ENCODE results near the gene WNT2.

The WNT2 gene

GRCh38 chr7:117322741-117323304 lies at the start of gene WNT2:
Gene WNT2, minus strand, starts transcription at chr7:117323058. Its CDS starts 69 bp downstream, at chr7:117322989.
- peaks cover 75% of the 10 kb centered on the region for H3K27me3 ChIP-seq (ENCODE audit: insufficient read depth, poor library complexity, severe bottlenecking)
- H3K4me3 ChIP-seq (ENCODE audit: severe bottlenecking) = peak within 1 kb of the TSS; percentile 15
- DNase-seq (ENCODE audit: low spot score) = no peak
- no peaks in the 10 kb centered on the region for H3K36me3 ChIP-seq (ENCODE audit: low read depth)
- no peaks in the 10 kb centered on the region for H3K4me1 ChIP-seq (ENCODE audit: insufficient read depth, poor library complexity, severe bottlenecking)
- ATAC-seq (ENCODE audit: low read depth) = no peak
- TF ChIP-seq CTCF (IDR thresholded peaks at IDR 0.05; ENCODE audit: poor library complexity, severe bottlenecking) = no peak
- no peak within 1 kb of the TSS for H3K27ac ChIP-seq (ENCODE audit: poor library complexity, severe bottlenecking)
- H3K9me3 ChIP-seq (ENCODE audit: severe bottlenecking) = no peaks in the 10 kb centered on the region

GRCh38 chr7:117372073-117372472 lies 49.2 kb upstream of the WNT2 start:
- ATAC-seq (ENCODE audit: low read depth) (no peak), DNase-seq (ENCODE audit: low spot score) (no peak)
- no peaks in the 10 kb centered on the region for H3K4me1 ChIP-seq (ENCODE audit: insufficient read depth, poor library complexity, severe bottlenecking)
- no peaks in the 10 kb centered on the region for H3K9me3 ChIP-seq (ENCODE audit: severe bottlenecking)
- no peaks in the 10 kb centered on the region for H3K36me3 ChIP-seq (ENCODE audit: low read depth)
- no peak overlapping the region for H3K27ac ChIP-seq (ENCODE audit: poor library complexity, severe bottlenecking)
- no peak for TF ChIP-seq CTCF (IDR thresholded peaks at IDR 0.05; ENCODE audit: poor library complexity, severe bottlenecking)
- peaks cover 11% of the 10 kb centered on the region for H3K27me3 ChIP-seq (ENCODE audit: insufficient read depth, poor library complexity, severe bottlenecking)
- H3K4me3 ChIP-seq (ENCODE audit: severe bottlenecking) = no peak overlapping the region

DNA sequence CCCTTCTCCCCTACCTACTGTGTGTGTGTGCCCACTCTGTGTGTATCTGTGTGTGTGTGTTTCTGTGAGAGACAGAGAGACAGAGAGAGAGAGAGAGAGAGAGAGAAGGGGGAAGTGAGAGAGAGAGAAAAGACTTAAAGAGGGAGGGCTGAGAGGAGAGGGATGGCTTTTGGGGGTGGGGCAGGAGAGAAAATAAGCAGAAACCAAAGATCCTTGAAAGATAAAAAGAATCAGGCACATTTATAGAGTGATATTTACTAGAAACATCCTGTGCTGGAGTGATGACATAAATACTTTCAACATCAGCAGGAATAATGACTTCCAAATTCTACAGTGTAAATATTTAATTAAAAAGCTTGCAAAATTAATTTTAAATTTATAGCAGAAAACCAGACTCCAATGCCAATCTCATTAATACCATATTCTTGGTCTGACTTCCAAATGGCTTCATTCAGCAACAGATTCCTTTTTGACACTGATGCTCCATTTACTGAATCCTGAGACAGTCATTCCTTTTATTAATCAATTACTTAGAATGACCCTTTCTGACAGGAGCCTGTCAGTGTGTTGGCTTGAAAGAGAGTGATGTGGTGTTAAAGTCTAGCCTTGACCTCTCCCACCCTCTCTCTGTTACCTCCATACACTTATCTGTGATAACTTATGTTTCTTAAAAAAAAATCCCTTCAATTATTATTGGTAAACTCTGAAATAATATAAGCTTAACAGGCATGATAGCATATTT lies 41.7 kb upstream of the WNT2 start:
- Histone ChIP-seq H3K27ac (ENCODE audit: poor library complexity, severe bottlenecking) (no peak overlapping the region), H3K4me1 (ENCODE audit: insufficient read depth, poor library complexity, severe bottlenecking) (no peaks in the 10 kb centered on the region), H3K9me3 (ENCODE audit: severe bottlenecking) (no peaks in the 10 kb centered on the region), H3K27me3 (ENCODE audit: insufficient read depth, poor library complexity, severe bottlenecking) (peaks cover 13% of the 10 kb centered on the region), H3K4me3 (ENCODE audit: severe bottlenecking) (no peak overlapping the region), H3K36me3 (ENCODE audit: low read depth) (no peaks in the 10 kb centered on the region)
- no peak for TF ChIP-seq CTCF (IDR thresholded peaks at IDR 0.05; ENCODE audit: poor library complexity, severe bottlenecking)
- DNase-seq (ENCODE audit: low spot score) = no peak
- no peak for ATAC-seq (ENCODE audit: low read depth)

DNA sequence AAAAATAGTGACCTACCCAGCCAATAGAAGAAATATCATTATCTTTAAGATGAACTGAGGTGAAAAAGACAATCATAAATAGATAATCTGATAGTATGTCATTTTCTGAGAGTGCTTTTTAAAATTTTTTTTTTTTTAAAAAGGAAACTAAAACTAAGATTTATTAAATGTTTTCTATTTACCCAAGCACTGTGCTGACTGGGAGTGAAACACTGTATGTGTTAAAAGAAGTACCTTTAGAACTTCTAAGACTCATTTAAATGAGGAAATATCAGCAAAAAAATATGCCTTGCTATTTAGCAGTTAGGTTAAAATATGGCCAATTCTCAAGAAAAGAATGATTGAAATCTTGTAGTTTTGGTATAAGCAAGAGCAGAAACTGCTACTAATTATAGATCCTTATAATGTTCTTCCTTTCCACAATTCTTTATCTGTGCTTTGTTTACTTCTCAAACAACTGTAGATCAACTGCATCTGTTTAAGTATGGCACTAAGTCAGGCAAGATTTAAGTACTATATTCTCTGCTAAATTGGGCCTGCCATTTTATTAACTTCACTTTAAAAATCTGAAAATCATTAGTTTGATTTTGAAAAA lies 39.5 kb upstream of the WNT2 start:
- no peaks in the 10 kb centered on the region for H3K9me3 ChIP-seq (ENCODE audit: severe bottlenecking)
- no peaks in the 10 kb centered on the region for H3K4me1 ChIP-seq (ENCODE audit: insufficient read depth, poor library complexity, severe bottlenecking)
- no peak for DNase-seq (ENCODE audit: low spot score)
- peaks cover 9% of the 10 kb centered on the region for H3K27me3 ChIP-seq (ENCODE audit: insufficient read depth, poor library complexity, severe bottlenecking)
- no peak overlapping the region for H3K27ac ChIP-seq (ENCODE audit: poor library complexity, severe bottlenecking)
- H3K4me3 ChIP-seq (ENCODE audit: severe bottlenecking) = no peak overlapping the region
- ATAC-seq (ENCODE audit: low read depth) = no peak
- no peak for TF ChIP-seq CTCF (IDR thresholded peaks at IDR 0.05; ENCODE audit: poor library complexity, severe bottlenecking)
- H3K36me3 ChIP-seq (ENCODE audit: low read depth) = no peaks in the 10 kb centered on the region

GRCh38 chr7:117350027-117350426 lies 27.2 kb upstream of the WNT2 start:
- DNase-seq (ENCODE audit: low spot score) (no peak), ATAC-seq (ENCODE audit: low read depth) (no peak)
- Histone ChIP-seq H3K27ac (ENCODE audit: poor library complexity, severe bottlenecking) (no peak overlapping the region), H3K36me3 (ENCODE audit: low read depth) (no peaks in the 10 kb centered on the region), H3K27me3 (ENCODE audit: insufficient read depth, poor library complexity, severe bottlenecking) (peaks cover 11% of the 10 kb centered on the region), H3K4me3 (ENCODE audit: severe bottlenecking) (no peak overlapping the region), H3K4me1 (ENCODE audit: insufficient read depth, poor library complexity, severe bottlenecking) (no peaks in the 10 kb centered on the region), H3K9me3 (ENCODE audit: severe bottlenecking) (no peaks in the 10 kb centered on the region)
- TF ChIP-seq CTCF (IDR thresholded peaks at IDR 0.05; ENCODE audit: poor library complexity, severe bottlenecking) = no peak
